Parathyroid adenoma (tissue), 2 donors: Measurements from ENCODE around the gene IFFO2.

Experiments
- H2AFZ ChIP-seq: fragments of 300-600 bp; sonication (generic); one replicate; pipeline ENCODE4 v1.7.0; 2017; ENCODE audit warnings: antibody characterized with exemption, mild to moderate bottlenecking
- H3K27ac ChIP-seq: fragments of 300-600 bp; sonication (generic); one replicate; pipeline ENCODE4 v1.7.0; 2017
- H3K27me3 ChIP-seq: fragments of 300-600 bp; sonication (generic); one replicate; pipeline ENCODE4 v1.7.0; 2017; ENCODE audit warnings: low read length; ENCODE audit not compliant: control insufficient read depth, insufficient read depth
- H3K36me3 ChIP-seq: fragments of 300-600 bp; sonication (generic); one replicate; pipeline ENCODE4 v1.7.0; 2017; ENCODE audit warnings: low read length; ENCODE audit not compliant: control insufficient read depth, insufficient read depth
- H3K4me1 ChIP-seq: fragments of 300-600 bp; sonication (generic); one replicate; pipeline ENCODE4 v1.7.0; 2017; ENCODE audit warnings: control low read depth
- H3K4me2 ChIP-seq: fragments of 300-600 bp; sonication (generic); one replicate; pipeline ENCODE4 v1.7.0; 2017; ENCODE audit warnings: low read length
- H3K4me3 ChIP-seq: fragments of 300-600 bp; sonication (generic); one replicate; pipeline ENCODE4 v1.7.0; 2017; ENCODE audit warnings: low read depth, low read length
- H3K79me2 ChIP-seq: fragments of 300-600 bp; sonication (generic); one replicate; pipeline ENCODE4 v1.7.0; 2017; ENCODE audit warnings: control low read depth
- H3K9ac ChIP-seq: fragments of 300-600 bp; sonication (generic); one replicate; pipeline ENCODE4 v1.7.0; 2017; ENCODE audit warnings: mild to moderate bottlenecking
- H3K9me3 ChIP-seq: fragments of 300-600 bp; sonication (generic); one replicate; pipeline ENCODE4 v1.7.0; 2017; ENCODE audit warnings: low read length; ENCODE audit not compliant: control insufficient read depth
- TF ChIP-seq, protein P1 (sequence below): fragments of 300-600 bp; sonication (generic); IDR thresholded peaks from one replicate; pipeline ENCODE4 v1.7.0; 2017; ENCODE audit warnings: antibody characterized with exemption, mild to moderate bottlenecking
- donor health status: primary hyperparathyroidism.

IFFO2 gene

GRCh38 chr1:18957532-18958300 lies 1.2 kb upstream of the IFFO2 start:
- TF ChIP-seq, protein P1, sequence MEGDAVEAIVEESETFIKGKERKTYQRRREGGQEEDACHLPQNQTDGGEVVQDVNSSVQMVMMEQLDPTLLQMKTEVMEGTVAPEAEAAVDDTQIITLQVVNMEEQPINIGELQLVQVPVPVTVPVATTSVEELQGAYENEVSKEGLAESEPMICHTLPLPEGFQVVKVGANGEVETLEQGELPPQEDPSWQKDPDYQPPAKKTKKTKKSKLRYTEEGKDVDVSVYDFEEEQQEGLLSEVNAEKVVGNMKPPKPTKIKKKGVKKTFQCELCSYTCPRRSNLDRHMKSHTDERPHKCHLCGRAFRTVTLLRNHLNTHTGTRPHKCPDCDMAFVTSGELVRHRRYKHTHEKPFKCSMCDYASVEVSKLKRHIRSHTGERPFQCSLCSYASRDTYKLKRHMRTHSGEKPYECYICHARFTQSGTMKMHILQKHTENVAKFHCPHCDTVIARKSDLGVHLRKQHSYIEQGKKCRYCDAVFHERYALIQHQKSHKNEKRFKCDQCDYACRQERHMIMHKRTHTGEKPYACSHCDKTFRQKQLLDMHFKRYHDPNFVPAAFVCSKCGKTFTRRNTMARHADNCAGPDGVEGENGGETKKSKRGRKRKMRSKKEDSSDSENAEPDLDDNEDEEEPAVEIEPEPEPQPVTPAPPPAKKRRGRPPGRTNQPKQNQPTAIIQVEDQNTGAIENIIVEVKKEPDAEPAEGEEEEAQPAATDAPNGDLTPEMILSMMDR = no peak
- H2AFZ ChIP-seq = no peak overlapping the region
- H3K9ac ChIP-seq = no peak overlapping the region
- no peaks in the 10 kb centered on the region for H3K36me3 ChIP-seq
- no peaks in the 10 kb centered on the region for H3K9me3 ChIP-seq
- no peak overlapping the region for H3K4me2 ChIP-seq
- peak overlapping the region; percentile 19 for H3K27ac ChIP-seq
- H3K4me1 ChIP-seq = peaks cover 14% of the 10 kb centered on the region
- H3K27me3 ChIP-seq = no peaks in the 10 kb centered on the region
- peaks cover 22% of the 10 kb centered on the region for H3K79me2 ChIP-seq
- H3K4me3 ChIP-seq = no peak overlapping the region

- Histone ChIP-seq H3K4me1 (peaks cover 14% of the 10 kb centered on the region), H3K9me3 (no peaks in the 10 kb centered on the region), H3K27me3 (no peaks in the 10 kb centered on the region), H3K4me2 (peak overlapping the region; percentile 80), H3K36me3 (no peaks in the 10 kb centered on the region), H3K9ac (no peak overlapping the region), H3K79me2 (peaks cover 25% of the 10 kb centered on the region), H3K27ac (peak overlapping the region; percentile 24), H3K4me3 (peak overlapping the region; percentile 61), H2AFZ (peak overlapping the region; percentile 81)
- TF ChIP-seq, protein P1 = no peak
Observed at GRCh38 chr1:18957136-18957521, 653 bp upstream of the IFFO2 start.

DNA sequence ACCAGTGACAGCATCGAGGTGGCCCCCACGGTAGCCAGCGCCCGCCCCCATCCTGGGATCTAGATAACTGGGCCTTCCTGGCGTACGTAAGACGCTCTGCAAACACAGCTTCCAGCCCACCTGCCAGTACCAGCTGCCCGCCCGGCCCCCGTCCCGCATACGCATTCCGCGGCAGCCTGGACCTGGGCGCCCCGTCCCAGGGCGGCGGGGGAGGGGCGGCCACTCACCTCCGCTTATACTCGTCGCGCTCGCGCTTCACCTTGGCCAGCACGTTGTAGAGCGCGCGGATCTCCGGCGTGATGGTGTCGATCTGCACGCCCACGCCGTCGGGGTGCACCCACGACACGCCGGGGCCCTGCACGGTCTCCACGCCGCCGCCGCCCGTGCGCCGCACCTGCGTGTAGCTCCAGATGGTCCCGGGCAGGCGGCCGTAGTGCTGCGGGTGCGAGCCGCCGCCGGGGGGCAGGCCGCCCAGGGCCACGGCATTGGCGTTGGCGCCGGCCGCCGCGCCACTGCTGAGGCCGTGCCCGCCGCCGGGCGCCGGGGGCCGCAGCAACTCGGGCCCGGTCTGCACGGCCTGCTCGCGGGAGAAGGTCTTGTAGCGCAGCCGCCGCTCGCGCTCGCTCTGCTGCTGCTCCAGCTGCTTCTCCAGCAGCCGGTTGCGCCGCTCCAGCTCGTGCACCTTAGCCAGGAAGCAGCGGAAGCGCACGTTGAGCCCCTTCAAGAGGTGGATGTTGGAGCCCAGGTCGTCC lies 859 bp downstream of the IFFO2 start:
- H3K4me3 ChIP-seq = peak overlapping the region; percentile 68
- no peaks in the 10 kb centered on the region for H3K27me3 ChIP-seq
- TF ChIP-seq, protein P1 = no peak
- H2AFZ ChIP-seq = no peak overlapping the region
- H3K36me3 ChIP-seq = no peaks in the 10 kb centered on the region
- peak overlapping the region; percentile 39 for H3K27ac ChIP-seq
- peaks cover 22% of the 10 kb centered on the region for H3K4me1 ChIP-seq
- peaks cover 25% of the 10 kb centered on the region for H3K79me2 ChIP-seq
- no peaks in the 10 kb centered on the region for H3K9me3 ChIP-seq
- peak overlapping the region; percentile 79 for H3K4me2 ChIP-seq
- no peak overlapping the region for H3K9ac ChIP-seq

DNA sequence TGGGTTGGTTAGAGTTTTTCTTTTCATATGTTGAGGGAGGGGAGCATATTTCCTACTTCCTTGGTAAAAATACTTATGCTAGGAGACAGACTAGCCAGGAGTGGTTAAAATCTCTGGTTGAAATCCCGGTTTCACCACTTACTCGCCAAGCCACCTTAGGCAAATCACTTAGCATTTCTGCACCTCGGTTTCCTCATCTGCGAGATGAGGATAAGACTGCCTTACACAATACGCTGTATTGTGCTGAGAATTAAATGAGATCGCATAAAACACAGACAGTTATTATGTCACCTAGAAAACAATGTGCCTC lies 1.4 kb downstream of the IFFO2 start:
- Histone ChIP-seq H3K9ac (no peak overlapping the region), H3K4me3 (peak overlapping the region; percentile 68), H3K27ac (peak overlapping the region; percentile 39), H3K9me3 (no peaks in the 10 kb centered on the region), H3K4me1 (peaks cover 22% of the 10 kb centered on the region), H3K4me2 (peak overlapping the region; percentile 79), H2AFZ (no peak overlapping the region), H3K79me2 (peaks cover 25% of the 10 kb centered on the region), H3K36me3 (no peaks in the 10 kb centered on the region), H3K27me3 (no peaks in the 10 kb centered on the region)
- TF ChIP-seq, protein P1 = no peak
